Stimulated activated CD8-positive, alpha-beta memory T cell treated with anti-CD3 and anti-CD28 coated beads, Interleukin-12 subunit alpha, Interleukin-12 subunit beta, amount 100 ng/mL, for 24 hours (primary cell): ENCODE measurements around the gene AMBN.
A peak's percentile ranks its signal among the peaks of the same experiment; 100 is the strongest.

Source experiments
- DNase-seq: peaks from one replicate; pipeline ENCODE4 v3.0.0-alpha.2; 2020; ENCODE audit errors: extremely low read depth

AMBN gene, protein sequence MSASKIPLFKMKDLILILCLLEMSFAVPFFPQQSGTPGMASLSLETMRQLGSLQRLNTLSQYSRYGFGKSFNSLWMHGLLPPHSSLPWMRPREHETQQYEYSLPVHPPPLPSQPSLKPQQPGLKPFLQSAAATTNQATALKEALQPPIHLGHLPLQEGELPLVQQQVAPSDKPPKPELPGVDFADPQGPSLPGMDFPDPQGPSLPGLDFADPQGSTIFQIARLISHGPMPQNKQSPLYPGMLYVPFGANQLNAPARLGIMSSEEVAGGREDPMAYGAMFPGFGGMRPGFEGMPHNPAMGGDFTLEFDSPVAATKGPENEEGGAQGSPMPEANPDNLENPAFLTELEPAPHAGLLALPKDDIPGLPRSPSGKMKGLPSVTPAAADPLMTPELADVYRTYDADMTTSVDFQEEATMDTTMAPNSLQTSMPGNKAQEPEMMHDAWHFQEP

DNA sequence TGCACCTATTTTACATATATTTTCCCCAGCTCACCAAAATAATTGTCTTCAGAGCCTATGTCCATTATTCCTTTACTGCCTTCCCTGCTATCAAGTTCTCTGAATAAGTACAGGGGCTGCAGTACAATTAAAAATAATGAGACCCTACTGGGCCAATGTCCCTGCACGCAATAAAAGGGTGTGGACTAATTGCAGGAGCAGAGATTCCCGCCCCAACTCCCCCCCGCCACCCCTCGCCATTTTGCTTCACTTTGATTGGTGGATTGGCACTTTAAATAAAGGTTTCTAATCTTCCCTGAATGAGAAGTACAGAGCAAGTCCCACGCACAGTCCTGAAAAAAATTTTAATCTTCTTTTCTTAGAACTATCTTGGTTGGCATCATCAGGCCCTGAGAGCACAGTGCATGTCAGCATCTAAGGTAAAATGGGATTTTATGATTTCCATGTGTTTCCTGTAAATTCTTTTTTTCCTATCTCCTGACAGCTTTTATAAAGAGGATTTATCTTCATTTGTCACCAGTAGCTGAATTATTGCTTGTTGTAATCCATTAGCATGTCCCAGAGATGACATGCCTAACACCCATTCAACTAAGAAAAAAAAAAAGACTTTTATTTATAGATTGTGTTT is at the start of gene AMBN:
TSS of gene AMBN (plus strand) at position 302 of the 628 bp plus-strand sequence. CDS start at position 405, 103 bp downstream.
- DNase-seq, result no peak

DNA sequence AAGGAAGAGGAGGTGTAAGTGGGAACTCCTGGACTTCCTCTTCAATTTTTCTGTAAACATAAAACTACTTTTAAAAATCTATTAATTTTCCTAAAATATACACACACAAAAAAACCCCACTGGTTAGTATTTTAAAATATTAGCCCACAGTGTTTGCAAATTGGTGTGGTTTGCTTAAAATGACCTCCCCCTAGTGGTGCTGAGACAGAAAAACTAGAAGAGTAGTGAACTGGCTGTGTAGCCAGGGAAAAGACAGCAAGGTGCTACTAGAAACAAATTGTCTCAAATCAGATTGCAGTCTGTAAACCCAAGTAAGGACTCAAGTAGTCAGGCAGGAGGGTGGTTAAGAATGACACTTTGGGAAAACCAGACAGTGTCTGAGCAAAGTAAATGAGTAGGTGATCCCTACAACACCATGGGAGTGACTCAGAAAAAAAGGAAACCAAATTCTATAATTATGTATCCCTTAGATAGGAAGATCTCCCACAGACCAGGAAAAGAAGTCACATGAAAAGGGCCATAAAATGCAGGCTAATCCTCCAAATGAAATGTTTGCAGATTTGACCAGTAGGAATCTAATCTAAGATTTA is 47.7 kb upstream of the AMBN start:
- no peak for DNase-seq

DNA sequence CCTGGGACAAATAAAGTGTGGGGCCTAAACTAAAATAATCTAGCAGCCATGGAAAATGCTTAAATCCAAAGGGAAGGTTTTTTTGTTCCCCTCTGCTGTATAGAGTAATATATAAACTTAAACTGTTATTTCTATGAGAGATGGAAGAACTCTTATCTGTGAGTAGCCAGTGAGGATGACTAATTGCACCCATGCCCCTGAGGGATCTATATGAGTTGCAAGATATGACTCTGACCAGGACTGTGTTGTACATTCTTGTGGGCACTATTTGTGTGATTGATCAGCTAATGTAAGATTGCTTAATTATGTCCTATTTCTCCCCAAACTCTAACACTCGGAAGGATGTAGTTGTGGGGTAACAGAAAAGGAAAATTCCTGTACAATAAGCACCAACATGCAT is 35.2 kb upstream of the AMBN start:
- DNase-seq, result no peak

DNA sequence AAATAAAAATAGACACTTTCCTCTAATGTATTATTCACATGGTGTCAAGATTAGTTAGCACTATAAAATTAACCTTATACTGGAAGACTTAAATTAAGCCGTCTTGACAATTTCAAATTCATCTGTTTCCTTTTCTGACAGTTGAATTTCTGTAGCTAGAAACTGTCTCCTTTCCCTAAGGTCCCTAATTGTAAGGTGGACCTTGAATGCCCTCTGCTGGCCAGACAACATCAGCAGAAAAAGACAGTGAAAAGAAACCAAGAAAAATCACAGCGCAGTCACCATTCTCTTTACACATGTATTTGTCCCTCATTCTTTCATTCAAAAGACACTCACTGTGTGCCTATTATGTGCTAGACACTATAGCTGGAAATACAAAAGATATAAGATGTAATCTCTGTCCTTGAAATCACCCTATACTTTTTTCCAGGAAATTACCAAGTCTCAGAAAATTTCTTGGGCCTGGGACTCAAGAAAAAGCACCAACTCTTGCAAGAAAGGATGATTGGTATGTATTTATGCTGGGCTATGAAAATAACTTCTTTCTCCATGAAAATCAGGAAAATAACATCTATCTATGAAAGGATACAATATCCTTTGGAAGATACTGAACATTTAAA is 32.7 kb upstream of the AMBN start:
- DNase-seq, result no peak

DNA sequence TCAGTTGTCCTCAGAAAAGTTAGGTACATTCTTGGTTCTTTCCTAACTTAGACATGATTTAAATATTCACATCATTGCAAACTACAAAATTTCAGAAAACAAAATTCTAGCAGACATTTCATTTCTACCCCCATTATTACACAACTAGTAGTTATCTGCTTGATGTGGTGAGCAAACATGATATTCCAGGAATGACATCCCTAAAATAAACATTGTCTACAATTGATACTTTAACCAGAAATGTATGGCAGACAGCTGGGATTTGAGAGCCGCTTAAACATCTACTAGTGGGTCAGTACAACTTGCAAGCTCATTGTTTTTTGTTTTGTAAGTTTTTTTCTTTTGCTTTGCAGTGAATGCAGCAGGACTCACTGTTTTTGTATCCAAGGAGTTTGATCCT is 32.1 kb upstream of the AMBN start:
- DNase-seq, result no peak

DNA sequence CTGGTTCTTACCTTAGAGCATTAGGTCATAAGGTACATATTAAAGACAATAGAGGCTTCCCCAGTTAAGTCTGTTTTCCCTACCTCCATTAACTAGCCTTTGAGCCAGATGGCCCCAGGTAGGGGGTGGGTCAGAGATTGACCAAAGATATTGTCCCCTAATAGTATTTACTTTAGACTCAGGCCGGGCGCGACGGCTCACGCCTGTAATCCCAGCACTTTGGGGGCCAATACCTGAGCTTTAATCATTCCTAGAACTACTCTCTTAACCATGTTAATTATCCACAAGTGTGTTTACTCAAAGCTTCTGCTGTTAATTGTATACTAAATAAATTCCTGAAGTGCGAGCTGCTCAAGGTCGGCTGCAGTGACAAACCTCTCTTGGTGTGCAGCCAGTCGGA is 28.0 kb upstream of the AMBN start:
- no peak for DNase-seq

DNA sequence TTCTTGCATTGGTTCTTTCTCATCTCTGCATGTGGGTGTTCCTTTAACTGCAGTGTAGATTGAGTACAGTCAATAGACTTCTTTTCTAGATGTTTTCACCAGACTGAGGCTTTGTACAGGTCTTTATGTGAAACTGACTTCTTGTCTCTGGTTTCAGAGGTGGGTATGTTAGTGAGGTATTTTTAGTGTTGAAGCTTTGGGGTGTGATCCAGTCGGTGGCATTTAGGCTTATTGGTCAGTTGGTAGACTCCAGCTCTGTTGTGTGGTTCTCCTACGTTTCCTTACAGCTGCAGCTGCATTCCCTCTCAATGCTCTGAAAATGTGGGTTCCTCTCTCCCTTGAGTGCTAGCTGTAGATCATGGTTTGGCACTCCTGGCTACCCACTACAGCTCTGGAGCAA is 21.3 kb upstream of the AMBN start:
- DNase-seq, result no peak

DNA sequence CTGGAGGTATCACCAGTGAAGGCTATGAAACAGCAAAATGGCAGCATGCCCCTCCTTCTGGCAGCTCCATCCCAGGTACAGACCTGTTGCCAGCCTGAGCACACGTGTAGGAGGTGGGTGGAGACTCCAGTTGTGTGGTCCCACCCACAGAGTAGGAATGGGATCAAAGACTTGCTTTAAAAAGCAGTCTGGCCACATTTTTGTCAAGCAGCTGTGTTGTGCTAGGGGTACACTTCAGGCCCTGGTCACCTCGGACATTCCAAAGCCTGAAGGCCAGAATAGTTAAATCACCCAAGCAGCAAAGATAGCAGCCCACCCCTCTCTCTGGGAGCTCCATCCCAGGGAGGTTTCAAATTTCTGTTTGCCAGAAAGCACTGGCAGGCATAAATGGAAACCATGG is 20.3 kb upstream of the AMBN start:
- DNase-seq, result no peak

DNA sequence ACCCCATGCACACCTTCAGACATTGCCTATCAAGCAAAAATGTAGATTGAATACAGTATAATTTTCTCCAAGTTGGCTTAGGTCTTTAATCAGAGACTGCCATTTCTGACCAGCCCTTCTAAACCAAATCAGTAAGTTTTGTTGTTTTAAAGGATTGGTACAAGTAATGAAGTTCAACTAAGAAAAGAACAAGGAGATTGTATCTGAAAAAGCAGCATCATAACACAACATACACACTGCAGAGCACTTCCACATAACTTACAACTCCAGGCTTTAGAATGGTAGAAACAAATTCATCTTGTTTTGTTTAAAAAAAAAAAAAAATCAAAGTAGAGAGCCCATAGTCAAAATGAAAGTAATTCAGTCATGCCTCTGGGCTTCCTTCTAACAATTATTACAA is 16.1 kb upstream of the AMBN start:
- DNase-seq, result no peak

DNA sequence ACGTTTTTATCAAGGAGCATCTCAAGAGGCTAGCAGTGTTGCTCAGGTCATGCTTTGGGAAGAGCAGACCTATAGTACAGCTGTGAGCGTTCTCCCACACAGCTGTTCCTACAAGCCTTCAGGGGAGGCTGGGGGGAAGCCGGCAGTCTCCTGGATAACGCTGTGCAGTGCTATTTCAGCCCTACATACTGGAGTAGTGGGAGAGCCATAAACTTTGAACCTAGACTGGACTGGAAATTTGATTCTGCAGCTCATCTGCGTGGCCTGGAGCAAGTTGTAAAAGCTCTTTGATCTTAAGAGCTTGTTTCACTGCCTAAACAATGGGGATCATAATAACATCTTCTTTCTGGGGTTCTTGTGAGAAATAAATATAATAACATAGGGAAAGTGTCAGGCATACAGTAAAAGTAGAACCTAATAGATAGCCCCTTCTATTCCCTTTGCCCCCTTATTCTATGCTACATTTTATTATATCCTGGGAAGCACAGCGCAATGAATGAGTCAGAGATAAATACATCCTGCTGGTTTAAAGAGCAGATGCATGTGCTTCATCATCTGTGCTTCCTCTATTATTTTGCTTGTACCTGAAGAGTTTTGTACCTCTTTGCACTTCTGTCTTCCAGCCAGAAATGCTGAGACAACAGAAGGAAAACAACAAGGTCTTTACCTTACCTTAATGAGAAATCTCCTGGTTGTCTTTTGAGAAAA is 14.7 kb upstream of the AMBN start:
- DNase-seq, result no peak

DNA sequence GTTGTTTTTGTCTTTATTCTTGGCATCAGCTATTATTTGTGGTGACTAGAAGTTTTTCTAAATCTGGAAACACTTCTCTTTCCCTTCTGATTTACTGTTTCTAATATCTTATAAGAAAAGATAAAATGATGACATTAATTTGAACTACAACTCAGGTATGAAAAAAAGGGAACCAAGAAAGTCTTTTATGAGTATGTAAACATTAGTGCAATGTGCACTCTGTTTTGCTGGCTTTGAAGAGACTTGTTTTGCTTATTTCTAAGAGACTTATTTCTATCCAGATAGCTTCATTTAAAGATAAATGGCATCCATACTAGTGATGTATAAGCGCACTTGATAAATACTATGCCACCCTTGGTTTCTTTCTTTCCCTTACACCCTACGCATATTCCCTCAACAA is 10.1 kb upstream of the AMBN start:
- DNase-seq, result no peak

DNA sequence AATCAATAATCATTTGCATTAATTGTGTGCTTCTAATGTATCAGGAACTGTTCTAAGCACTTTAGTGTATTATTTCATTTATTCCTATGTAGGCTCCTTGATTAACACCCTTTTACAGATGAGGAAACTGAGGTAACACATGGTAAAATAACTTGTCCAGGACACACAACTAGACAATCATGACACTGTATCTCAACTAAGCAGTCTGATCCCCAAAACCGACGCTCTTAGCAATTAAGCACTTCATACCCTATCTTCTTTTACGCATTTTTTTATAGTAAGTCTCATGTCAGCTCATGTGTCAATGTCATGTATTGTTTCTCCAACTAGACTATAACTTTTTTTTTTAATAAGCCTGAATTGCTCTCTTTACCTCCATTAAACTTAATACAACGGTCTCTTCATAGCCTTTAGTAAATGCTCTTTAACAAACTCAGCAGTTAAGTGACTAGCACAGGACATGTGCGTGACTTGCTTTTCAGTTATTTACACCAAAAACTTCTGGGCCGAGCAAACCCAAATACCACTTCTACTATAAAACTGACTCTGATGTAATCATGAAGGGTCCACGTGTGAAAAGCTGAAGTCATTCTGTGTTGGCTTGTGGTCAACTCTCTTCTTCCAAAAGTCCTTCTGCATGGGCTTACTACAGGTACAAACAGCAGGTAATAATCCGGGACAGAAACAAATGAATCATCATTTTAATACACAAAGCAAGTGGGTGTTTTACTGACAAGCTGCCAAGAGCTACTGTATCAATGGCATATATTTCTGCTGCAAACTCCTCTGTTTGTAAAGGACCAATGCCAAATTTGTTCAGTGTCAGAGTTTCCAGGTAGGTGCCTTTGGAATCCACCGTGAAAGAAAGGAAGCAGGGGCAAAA is 7.9 kb upstream of the AMBN start:
- DNase-seq, result no peak

DNA sequence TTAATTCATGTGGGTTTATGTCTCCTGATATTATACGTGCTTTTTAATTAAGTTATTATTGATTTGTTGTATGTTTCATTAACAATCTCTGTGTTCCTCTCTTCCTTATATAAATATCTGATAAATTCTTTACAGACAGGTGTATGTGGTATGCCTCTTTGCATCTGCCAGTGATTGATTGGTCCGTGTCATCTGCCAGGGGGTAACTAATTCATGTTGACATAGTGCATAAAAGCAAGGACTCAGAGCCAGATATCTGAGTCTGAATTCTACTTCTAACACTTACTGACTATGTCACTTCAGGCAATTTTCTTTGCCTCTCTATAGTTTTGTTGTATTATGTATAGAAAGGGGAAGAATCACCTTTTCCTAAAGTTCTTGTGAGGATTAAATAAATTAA is 5.2 kb upstream of the AMBN start:
- DNase-seq, result no peak

DNA sequence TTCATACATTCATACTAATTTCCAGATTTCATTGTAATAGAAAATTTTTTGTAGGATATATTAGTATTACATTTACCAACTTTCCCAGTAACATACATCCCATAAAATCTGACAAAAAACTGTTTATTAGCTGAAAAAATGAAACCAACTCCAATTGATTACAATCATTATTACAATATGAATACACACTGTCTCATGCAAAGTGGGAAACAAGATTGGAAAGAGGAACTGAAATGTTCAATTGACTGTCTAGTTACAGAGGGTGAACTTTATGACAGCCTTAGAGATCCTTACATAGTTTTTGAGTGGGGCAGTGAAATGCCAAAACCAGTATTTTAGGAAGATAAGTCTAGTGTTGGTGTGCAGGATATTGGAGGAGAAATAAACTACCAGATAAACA is 2.3 kb upstream of the AMBN start:
- no peak for DNase-seq

DNA sequence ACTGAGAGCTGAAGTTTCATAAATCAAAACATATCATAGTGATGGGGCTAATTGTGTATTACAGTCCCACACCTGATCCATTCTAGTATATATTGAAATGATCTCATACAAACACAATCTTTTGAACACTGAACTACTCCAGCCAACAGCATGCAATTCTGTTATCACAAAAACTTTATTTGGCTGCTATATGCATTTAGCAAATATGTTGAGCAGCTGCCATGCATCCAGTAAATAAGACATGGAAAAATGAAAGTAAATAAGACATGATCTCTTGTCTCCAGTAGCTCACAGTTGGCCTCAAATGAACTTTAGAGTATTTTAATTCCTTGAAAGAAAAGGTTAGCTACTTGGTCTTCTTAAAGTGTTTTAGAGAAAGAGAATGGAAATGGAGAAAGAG is 2.1 kb downstream of the AMBN start:
- DNase-seq, result no peak

DNA sequence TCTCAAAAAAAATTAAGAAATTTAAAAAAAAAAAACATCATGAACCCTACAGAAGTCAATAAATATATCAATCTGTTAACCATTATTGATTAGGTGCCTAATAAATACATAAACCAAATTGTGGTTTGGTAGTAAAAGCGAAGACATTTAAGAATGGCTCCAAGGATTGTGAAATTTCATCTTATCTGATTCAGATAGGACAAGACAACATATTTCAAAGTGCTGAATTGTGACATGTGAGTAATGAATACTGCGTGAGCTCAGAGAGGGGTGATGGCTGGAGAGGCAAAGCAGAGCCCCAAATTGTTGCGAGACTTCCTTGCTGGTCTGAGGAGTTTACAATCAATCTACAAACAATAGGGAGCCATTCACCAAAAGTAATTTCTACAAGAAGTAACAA is 8.2 kb downstream of the AMBN start:
- no peak for DNase-seq

DNA sequence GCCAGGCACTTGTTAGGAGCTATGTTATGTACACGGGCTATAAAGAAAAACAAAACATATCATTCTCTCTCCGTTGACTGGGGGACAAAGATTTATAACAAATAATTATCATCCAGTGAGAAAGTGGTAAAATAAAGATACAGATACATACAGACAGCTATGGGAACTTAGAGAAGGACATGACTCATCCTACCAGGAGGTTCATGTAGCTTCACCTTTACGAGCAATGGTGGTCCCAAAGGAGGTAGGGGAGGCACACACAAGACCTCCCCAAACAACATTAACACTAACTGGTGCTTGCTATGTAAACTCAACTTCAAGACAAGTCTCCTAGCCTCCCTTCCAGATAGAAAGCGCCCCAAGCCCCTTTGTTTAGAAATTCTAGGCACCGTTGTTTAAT is 8.9 kb downstream of the AMBN start:
- DNase-seq, result no peak

DNA sequence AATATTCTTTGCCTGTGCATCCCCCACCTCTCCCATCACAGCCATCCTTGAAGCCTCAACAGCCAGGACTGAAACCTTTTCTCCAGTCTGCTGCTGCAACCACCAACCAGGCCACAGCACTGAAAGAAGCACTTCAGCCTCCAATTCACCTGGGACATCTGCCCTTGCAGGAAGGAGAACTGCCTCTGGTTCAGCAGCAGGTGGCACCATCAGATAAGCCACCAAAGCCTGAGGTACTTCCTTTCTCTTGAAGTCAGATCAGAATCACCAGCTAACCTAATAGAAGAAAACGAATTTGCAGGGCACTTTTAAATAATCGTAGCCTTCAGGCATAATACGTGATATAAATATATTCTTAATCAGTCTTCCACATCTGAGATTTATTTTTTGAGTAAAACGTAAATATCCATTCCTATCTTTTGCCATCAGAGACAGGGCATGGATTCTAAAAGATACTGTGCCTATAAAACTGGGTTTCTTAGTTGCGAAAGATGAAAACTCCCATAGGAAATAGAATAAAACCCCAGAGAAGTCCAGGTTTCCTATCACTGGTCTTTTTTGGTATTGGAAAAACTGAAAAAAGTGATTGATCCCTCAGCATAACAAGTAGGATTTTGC is 9.5 kb downstream of the AMBN start:
- DNase-seq, result peak; percentile 14

DNA sequence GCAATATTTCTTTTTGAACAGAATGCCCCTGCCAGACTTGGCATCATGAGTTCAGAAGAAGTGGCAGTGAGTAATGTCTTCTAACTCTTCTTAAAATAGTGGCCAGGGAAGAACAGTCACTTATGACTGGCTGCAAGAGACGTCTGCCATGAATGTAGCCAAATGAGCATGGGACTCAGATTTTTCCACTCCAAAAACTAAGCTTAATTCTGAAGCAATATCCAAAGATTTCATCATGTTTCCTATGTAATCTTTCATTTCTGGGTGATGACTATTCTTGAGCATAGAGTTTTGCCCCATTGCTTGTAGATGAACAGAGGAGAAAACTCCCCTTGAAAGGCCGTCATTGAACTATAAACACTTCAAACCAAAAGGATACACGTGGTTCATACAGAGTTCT is 11.8 kb downstream of the AMBN start:
- no peak for DNase-seq

DNA sequence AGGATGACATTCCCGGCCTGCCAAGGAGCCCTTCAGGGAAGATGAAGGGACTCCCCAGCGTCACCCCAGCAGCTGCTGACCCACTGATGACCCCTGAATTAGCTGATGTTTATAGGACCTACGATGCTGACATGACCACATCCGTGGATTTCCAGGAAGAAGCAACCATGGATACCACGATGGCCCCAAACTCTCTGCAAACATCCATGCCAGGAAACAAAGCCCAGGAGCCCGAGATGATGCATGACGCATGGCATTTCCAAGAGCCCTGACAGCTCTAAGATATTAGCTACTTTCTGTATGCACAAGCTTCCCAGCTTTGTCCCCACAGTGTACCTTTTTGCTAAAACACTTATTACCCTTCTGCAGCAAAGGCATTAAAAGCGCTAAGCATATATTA is 14.4 kb downstream of the AMBN start:
- no peak for DNase-seq
